SK-N-SH treated with all-trans-retinoic acid at 6 μM for 48 hours (cell line): Measurements from ENCODE around the gene MSANTD4.

Experiments used
- ATAC-seq: fragments of 200-7000 bp; cut with Tn5 transposase; 3 replicates; pipeline ENCODE4 v1.9.1; 2020; ENCODE audit warnings: mild to moderate bottlenecking, moderate library complexity
- ARNTL ChIP-seq: fragments of 450-650 bp; formaldehyde crosslinking; IDR thresholded peaks from 2 replicates; pipeline ENCODE4 v1.5.0; 2020; ENCODE audit warnings: low read depth, mild to moderate bottlenecking, moderate library complexity, borderline replicate concordance
- BACH2 ChIP-seq: fragments of 250-450 bp; sonication (Bioruptor Pico); IDR thresholded peaks from 2 replicates; pipeline ENCODE4 v1.9.0; 2021; ENCODE audit warnings: mild to moderate bottlenecking, borderline replicate concordance
- CSDC2 ChIP-seq: fragments of 250-450 bp; sonication (Bioruptor Pico); IDR thresholded peaks from 2 replicates; pipeline ENCODE4 v1.5.0; 2020; ENCODE audit warnings: mild to moderate bottlenecking, moderate library complexity
- ESRRG ChIP-seq: fragments of 250-450 bp; sonication (Bioruptor Pico); IDR thresholded peaks from 2 replicates; pipeline ENCODE4 v1.6.1; 2021; ENCODE audit warnings: mild to moderate bottlenecking
- ISL1 ChIP-seq: fragments of 250-450 bp; sonication (Bioruptor Pico); IDR thresholded peaks from 2 replicates; pipeline ENCODE4 v2.1.2; 2022; ENCODE audit warnings: mild to moderate bottlenecking, moderate library complexity
- OSR1 ChIP-seq: fragments of 250-450 bp; sonication (Bioruptor Pico); IDR thresholded peaks from 2 replicates; pipeline ENCODE4 v1.8.0; 2022; ENCODE audit warnings: moderate library complexity, mild to moderate bottlenecking, inconsistent platforms
- PPARA ChIP-seq: fragments of 250-450 bp; sonication (Bioruptor Pico); IDR thresholded peaks from 2 replicates; pipeline ENCODE4 v1.5.0; 2020; ENCODE audit warnings: mild to moderate bottlenecking, borderline replicate concordance
- RARB ChIP-seq: fragments of 250-450 bp; sonication (Bioruptor Pico); IDR thresholded peaks from 2 replicates; pipeline ENCODE4 v1.8.0; 2021; ENCODE audit warnings: mild to moderate bottlenecking, moderate library complexity
- SNAI2 ChIP-seq: fragments of 250-450 bp; sonication (Bioruptor Pico); IDR thresholded peaks from 2 replicates; pipeline ENCODE4 v1.5.0; 2020; ENCODE audit warnings: mild to moderate bottlenecking, moderate library complexity
- TCF4 ChIP-seq: fragments of 250-450 bp; sonication (Bioruptor Pico); IDR thresholded peaks from 2 replicates; pipeline ENCODE4 v1.8.0; 2021; ENCODE audit warnings: mild to moderate bottlenecking, moderate library complexity, borderline replicate concordance
- TOX ChIP-seq: fragments of 250-450 bp; sonication (Bioruptor Pico); IDR thresholded peaks from 2 replicates; pipeline ENCODE4 v1.8.0; 2021; ENCODE audit warnings: mild to moderate bottlenecking, moderate library complexity, borderline replicate concordance
- ZC3H10 ChIP-seq: fragments of 250-450 bp; sonication (Bioruptor Pico); IDR thresholded peaks from 2 replicates; pipeline ENCODE4 v1.5.1; 2021; ENCODE audit warnings: mild to moderate bottlenecking, moderate library complexity
- ZFP3 ChIP-seq: fragments of 250-450 bp; sonication (Bioruptor Pico); IDR thresholded peaks from 2 replicates; pipeline ENCODE4 v1.5.0; 2020; ENCODE audit warnings: mild to moderate bottlenecking, moderate library complexity
- ZFP30 ChIP-seq: fragments of 450-650 bp; formaldehyde crosslinking; IDR thresholded peaks from 2 replicates; pipeline ENCODE4 v1.5.0; 2022; ENCODE audit warnings: mild to moderate bottlenecking, moderate library complexity
- ZNF565 ChIP-seq: fragments of 450-650 bp; formaldehyde crosslinking; conservative IDR thresholded peaks from 2 replicates; pipeline ENCODE4 v1.5.0; 2020; ENCODE audit warnings: low read depth, mild to moderate bottlenecking, moderate library complexity
- ZNF70 ChIP-seq: fragments of 450-650 bp; formaldehyde crosslinking; IDR thresholded peaks from 2 replicates; pipeline ENCODE4 v1.5.0; 2020; ENCODE audit warnings: mild to moderate bottlenecking, moderate library complexity
- TF ChIP-seq, protein P1 (sequence below): fragments of 250-450 bp; sonication (Bioruptor Pico); IDR thresholded peaks from 2 replicates; pipeline ENCODE4 v1.5.1; 2020; ENCODE audit warnings: low read depth, mild to moderate bottlenecking, moderate library complexity
- TF ChIP-seq, protein P2 (sequence below): fragments of 250-450 bp; sonication (Bioruptor Pico); IDR thresholded peaks from 2 replicates; pipeline ENCODE4 v1.8.0; 2020; ENCODE audit warnings: mild to moderate bottlenecking, moderate library complexity, borderline replicate concordance
- TF ChIP-seq, protein P3 (sequence below): fragments of 250-450 bp; sonication (Bioruptor Pico); IDR thresholded peaks from 2 replicates; pipeline ENCODE4 v1.5.1; 2021; ENCODE audit warnings: mild to moderate bottlenecking, moderate library complexity

MSANTD4 gene

GRCh38 chr11:105975128-105975527 lies 46.9 kb downstream of the MSANTD4 start (continued):
- no peak for TF ChIP-seq OSR1 (CRISPR knock-in tag)
- TF ChIP-seq, protein P1, sequence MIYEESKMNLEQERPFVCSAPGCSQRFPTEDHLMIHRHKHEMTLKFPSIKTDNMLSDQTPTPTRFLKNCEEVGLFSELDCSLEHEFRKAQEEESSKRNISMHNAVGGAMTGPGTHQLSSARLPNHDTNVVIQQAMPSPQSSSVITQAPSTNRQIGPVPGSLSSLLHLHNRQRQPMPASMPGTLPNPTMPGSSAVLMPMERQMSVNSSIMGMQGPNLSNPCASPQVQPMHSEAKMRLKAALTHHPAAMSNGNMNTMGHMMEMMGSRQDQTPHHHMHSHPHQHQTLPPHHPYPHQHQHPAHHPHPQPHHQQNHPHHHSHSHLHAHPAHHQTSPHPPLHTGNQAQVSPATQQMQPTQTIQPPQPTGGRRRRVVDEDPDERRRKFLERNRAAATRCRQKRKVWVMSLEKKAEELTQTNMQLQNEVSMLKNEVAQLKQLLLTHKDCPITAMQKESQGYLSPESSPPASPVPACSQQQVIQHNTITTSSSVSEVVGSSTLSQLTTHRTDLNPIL (CRISPR knock-in tag) = no peak
- TF ChIP-seq ZFP30 (CRISPR knock-in tag) = no peak

- TF ChIP-seq RARB (CRISPR knock-in tag) = peak; percentile 89; the same call in 1 of the 2 replicates
- TF ChIP-seq ZFP3 = no peak
- TF ChIP-seq, protein P2, sequence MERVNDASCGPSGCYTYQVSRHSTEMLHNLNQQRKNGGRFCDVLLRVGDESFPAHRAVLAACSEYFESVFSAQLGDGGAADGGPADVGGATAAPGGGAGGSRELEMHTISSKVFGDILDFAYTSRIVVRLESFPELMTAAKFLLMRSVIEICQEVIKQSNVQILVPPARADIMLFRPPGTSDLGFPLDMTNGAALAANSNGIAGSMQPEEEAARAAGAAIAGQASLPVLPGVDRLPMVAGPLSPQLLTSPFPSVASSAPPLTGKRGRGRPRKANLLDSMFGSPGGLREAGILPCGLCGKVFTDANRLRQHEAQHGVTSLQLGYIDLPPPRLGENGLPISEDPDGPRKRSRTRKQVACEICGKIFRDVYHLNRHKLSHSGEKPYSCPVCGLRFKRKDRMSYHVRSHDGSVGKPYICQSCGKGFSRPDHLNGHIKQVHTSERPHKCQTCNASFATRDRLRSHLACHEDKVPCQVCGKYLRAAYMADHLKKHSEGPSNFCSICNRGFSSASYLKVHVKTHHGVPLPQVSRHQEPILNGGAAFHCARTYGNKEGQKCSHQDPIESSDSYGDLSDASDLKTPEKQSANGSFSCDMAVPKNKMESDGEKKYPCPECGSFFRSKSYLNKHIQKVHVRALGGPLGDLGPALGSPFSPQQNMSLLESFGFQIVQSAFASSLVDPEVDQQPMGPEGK (CRISPR knock-in tag) = peak; percentile 77; the same call in 1 of the 2 replicates
- TF ChIP-seq PPARA (CRISPR knock-in tag) = no peak
- TF ChIP-seq TOX (CRISPR knock-in tag) = peak; percentile 93
- no peak for TF ChIP-seq BACH2
- no peak for TF ChIP-seq OSR1 (CRISPR knock-in tag)
- TF ChIP-seq ZNF565 (CRISPR knock-in tag) = no peak
- peak; percentile 88 for TF ChIP-seq ISL1 (CRISPR knock-in tag)
- TF ChIP-seq ESRRG (CRISPR knock-in tag) = no peak
- TF ChIP-seq CSDC2 = no peak
- TF ChIP-seq ZC3H10 (CRISPR knock-in tag) = peak; percentile 83
- ATAC-seq = peak; percentile 89
These were observed 52.3 kb downstream of the MSANTD4 start for GRCh38 chr11:105969756-105970155.

DNA sequence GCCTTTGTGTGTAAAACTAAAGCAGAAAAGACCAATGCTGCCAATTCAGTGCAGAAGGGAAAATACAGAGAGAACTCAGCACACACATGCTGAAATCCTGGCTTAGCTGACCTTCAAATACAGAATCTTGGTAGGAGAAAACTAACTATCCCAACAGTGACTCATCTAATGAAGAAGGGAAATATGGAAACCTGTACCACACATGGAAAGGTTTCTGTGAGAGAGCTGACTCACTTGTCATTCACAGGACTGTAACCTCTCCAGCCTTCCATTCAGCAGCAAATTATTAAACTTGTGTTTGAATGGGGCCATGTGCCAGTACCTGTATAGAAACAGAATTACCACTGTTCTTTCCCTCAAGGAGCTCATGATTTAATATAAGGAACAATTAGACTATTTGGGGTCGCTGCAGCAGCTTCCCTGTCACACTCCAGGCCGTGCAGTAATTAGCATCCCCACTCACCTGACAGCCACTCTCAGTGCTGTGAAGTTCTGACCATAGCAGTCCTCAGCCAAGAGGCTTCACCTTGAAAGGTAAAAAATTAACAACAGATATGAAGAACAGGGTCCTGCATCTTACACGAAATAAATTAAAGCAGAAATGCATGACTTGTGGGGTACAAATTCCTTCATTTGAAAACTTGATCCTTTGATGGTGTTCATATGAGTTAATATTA lies 53.9 kb downstream of the MSANTD4 start:
- ATAC-seq = peak; percentile 89
- TF ChIP-seq RARB (CRISPR knock-in tag) (no peak), ISL1 (CRISPR knock-in tag) (peak; percentile 62), TCF4 (CRISPR knock-in tag) (no peak), SNAI2 (no peak), PPARA (CRISPR knock-in tag) (no peak), BACH2 (no peak), ARNTL (CRISPR knock-in tag) (no peak), ESRRG (CRISPR knock-in tag) (no peak)

DNA sequence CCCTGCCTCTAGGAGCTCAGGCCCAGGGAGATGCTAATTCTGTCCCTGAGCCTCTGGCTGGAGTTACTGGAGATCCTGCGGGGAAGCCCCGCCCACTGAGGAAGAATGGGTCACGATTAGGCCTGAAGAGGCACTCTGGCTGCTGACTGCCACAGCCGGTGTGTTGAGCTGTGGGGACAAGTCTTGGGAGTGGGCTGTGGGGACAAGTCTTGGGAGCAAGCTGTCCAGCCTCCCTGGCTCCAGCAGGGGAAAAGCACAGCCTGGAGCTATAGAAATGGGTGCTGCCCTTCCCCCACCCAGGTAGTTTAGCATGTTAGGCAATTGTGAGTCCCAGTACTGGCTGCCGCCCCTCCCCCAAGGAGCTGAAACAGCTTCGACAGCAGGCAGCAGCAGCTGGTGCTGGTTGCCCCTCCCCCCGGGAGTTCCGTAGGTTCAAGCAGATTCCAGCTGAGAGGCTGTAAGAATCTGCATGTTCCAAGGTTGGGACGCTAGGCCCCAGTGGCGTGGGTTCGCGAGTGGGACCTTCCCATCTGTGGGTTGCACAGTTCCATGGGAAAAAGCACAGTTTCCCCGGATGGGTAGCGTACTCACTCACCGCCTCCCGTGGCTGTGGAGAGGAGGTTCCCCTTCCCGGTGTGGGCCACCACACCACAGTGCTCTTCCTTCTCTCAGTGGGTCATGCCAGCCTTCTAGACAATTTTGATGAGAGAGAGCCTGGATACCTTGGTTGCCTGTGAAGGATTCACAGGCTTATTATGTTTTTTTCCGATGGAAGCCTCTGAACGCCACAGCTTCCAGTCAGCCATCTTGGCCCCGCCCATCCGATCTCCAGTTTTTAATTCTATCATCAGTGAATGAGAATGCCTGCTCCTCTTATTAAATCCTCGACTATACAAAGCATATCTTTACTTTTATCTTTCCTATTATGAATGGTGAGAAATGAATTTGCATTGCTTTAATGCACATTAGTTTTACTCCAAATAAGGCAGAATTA lies 61.5 kb downstream of the MSANTD4 start:
- TF ChIP-seq ISL1 (CRISPR knock-in tag) (no peak), CSDC2 (no peak), ZNF70 (CRISPR knock-in tag) (no peak), ZNF565 (CRISPR knock-in tag) (no peak), TCF4 (CRISPR knock-in tag) (no peak), PPARA (CRISPR knock-in tag) (no peak)
- TF ChIP-seq, protein P3, sequence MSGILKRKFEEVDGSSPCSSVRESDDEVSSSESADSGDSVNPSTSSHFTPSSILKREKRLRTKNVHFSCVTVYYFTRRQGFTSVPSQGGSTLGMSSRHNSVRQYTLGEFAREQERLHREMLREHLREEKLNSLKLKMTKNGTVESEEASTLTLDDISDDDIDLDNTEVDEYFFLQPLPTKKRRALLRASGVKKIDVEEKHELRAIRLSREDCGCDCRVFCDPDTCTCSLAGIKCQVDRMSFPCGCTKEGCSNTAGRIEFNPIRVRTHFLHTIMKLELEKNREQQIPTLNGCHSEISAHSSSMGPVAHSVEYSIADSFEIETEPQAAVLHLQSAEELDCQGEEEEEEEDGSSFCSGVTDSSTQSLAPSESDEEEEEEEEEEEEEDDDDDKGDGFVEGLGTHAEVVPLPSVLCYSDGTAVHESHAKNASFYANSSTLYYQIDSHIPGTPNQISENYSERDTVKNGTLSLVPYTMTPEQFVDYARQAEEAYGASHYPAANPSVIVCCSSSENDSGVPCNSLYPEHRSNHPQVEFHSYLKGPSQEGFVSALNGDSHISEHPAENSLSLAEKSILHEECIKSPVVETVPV (CRISPR knock-in tag) = no peak
- TF ChIP-seq, protein P2 (CRISPR knock-in tag) = no peak
- ATAC-seq = no peak
